ENCODE results near the gene IQGAP1.
A peak's percentile ranks its signal among the peaks of the same experiment; 100 is the strongest.

IQGAP1 gene

GRCh38 chr15:90442423-90442822 lies 54.4 kb downstream of the IQGAP1 start:
- DNase-seq, result no peak

GRCh38 chr15:90449206-90449735 lies 61.2 kb downstream of the IQGAP1 start:
- DNase-seq, result no peak

- DNase-seq, result no peak
These were observed 63.2 kb downstream of the IQGAP1 start for GRCh38 chr15:90451053-90451850.

GRCh38 chr15:90456236-90456635 lies 68.2 kb downstream of the IQGAP1 start:
- DNase-seq, result no peak

GRCh38 chr15:90458061-90458460 lies 70.0 kb downstream of the IQGAP1 start:
- no peak for DNase-seq

- no peak for DNase-seq
These were observed 71.3 kb downstream of the IQGAP1 start for GRCh38 chr15:90459368-90459767.

- DNase-seq, result no peak
These were observed 72.2 kb downstream of the IQGAP1 start for GRCh38 chr15:90460142-90460824.

- DNase-seq, result no peak
These were observed 75.3 kb downstream of the IQGAP1 start for GRCh38 chr15:90463381-90463780.

GRCh38 chr15:90465140-90465929 lies 77.3 kb downstream of the IQGAP1 start:
- no peak for DNase-seq

GRCh38 chr15:90465930-90466567 lies 78.0 kb downstream of the IQGAP1 start:
- no peak for DNase-seq

- DNase-seq, result no peak
These were observed 81.7 kb downstream of the IQGAP1 start for GRCh38 chr15:90469723-90470122.

- DNase-seq, result no peak
These were observed 82.4 kb downstream of the IQGAP1 start for GRCh38 chr15:90470453-90470852.

GRCh38 chr15:90471126-90471525 lies 83.1 kb downstream of the IQGAP1 start:
- no peak for DNase-seq

GRCh38 chr15:90471769-90472168 lies 83.7 kb downstream of the IQGAP1 start:
- no peak for DNase-seq

- no peak for DNase-seq
These were observed 90.9 kb downstream of the IQGAP1 start for GRCh38 chr15:90478846-90479481.

GRCh38 chr15:90479656-90480055 lies 91.6 kb downstream of the IQGAP1 start:
- DNase-seq, result no peak

GRCh38 chr15:90481023-90481422 lies 93.0 kb downstream of the IQGAP1 start:
- DNase-seq, result peak; percentile 45

GRCh38 chr15:90482124-90483011 lies 94.3 kb downstream of the IQGAP1 start:
- DNase-seq, result peak; percentile 53

- DNase-seq, result no peak
These were observed 94.9 kb downstream of the IQGAP1 start for GRCh38 chr15:90483012-90483307.

- DNase-seq, result no peak
These were observed 95.6 kb downstream of the IQGAP1 start for GRCh38 chr15:90483637-90484036.

GRCh38 chr15:90487186-90487585 lies 99.1 kb downstream of the IQGAP1 start:
- DNase-seq, result no peak
